Measurements from ENCODE around the gene LAMC3.

The LAMC3 gene

GRCh38 chr9:130979591-130980385 lies 29.2 kb upstream of the LAMC3 start:
- no peak for DNase-seq

- DNase-seq: no peak
These were observed 28.4 kb upstream of the LAMC3 start for GRCh38 chr9:130980526-130980925.

- DNase-seq: no peak
These were observed 27.8 kb upstream of the LAMC3 start for GRCh38 chr9:130981002-130981755.

GRCh38 chr9:130981756-130982137 lies 27.2 kb upstream of the LAMC3 start:
- no peak for DNase-seq

DNA sequence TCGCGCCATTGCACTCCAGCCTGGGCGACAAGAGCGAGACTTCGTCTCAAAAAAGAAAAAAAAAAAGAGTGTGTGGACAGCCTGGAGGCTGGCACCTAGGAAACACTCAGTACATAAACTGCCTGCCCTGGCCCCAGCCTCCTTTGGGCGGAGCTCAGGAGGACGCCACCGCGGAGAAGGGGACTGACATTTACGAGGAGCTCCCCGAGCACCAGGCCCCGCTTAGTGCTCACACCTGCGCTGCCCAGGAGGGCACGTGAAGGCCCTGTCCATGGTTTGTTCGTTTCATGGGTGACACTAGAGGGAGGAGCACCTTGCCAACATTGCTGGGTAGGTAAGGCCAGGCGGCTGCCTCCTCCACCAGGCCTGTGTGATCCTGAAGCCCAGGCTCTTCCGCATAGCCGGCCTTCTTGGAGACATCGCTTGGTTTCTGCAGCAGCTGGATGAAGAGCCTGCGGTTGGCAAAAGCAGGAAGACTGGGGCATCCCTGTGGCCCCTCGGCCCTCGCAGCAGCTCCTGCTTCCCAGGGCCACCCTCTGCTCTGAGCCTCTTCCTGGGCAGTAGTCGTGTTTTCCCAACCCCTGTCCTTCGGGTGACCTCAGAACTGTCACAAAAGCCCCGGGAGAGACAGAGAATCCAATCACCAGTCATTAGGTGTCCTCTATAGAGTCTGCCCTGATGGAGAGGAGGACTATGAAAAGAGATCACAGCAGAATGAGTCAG lies 26.2 kb upstream of the LAMC3 start:
- DNase-seq: no peak

GRCh38 chr9:130983359-130983670 lies 25.7 kb upstream of the LAMC3 start:
- DNase-seq: no peak

DNA sequence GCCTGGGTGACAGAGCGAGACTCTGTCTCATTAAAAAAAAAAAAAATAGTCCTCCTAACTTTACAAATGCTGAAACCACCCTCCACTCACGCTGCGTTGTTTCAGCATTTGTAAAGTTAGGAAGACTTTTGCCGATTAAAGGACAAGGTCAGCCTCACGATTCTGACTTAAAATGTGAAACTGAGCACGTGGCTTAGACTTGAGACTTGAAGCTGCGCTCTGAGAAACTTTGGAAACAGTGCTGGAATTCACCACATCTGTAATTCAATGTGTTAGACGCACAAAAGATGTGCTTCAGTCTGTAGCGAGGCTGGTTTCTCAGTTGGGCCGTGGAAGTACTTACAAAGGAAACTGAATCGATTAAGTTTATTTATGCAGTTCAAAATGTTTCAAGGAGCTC lies 25.0 kb upstream of the LAMC3 start:
- no peak for DNase-seq

DNA sequence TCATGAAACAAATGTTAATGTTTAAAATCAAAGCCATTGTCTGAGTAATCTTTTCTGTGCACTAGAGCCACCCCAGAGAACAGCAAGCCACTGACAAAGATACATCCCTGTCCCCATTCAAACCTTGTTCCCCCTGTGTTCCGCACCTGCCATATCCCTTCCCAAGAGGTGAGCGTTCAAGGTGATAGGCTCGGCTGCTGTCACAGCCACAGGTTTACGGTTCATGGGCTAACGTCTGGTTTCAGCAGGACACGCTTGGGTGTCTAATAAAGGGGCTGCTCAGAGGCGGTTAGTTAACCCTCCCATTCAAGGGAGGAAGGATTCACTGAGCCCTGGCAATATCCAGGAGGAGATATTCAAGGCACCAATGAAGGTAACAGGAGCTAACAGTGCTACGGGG lies 24.5 kb upstream of the LAMC3 start:
- DNase-seq: no peak

DNA sequence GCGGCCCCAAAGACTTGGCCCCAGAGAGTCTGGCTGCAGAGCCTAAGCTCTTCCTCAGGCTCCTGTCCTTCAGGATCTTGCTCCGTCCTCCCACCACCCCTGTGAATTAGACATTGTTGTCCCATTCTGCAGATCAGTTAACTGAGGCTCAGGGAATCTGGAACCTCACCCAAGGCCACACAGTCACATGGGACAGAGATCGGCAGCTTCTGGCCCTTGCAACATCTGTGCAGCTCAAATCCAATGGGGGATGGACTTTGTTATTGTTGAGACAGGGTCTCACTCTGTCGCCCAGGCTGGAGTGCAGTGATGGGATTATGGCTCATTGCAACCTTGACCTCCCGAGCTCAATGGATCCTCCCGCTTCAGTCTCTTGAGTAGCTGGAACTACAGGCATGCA lies 23.9 kb upstream of the LAMC3 start:
- no peak for DNase-seq

DNA sequence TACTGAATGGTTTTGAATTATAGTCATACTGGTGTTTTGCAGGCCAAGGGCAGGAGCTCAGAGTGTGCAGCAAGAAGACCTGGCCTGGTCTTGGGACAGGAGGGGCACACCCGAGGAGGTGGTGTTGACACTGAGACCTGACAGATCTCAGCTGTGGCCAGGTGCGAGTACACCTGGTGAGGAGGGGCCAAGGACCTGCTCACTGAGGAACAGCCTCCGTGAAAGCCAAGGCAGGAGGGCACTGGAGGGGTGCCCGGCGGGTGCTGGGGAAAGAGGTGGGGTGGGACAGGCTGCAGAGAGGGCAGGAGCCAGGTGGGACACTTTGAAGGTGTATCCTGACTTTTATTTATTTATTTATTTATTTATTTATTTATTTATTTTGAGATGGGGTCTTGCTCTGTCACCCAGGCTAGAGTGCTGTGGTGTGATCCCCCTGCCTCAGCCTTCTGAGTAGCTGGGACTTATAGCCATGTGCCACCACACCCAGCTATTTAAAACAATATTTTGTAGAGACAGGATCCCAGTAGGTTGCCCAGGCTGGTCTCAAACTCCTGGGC lies 23.3 kb upstream of the LAMC3 start:
- DNase-seq: no peak

- DNase-seq: no peak
These were observed 22.5 kb upstream of the LAMC3 start for GRCh38 chr9:130986356-130986965.

GRCh38 chr9:130987054-130987453 lies 21.9 kb upstream of the LAMC3 start:
- no peak for DNase-seq

DNA sequence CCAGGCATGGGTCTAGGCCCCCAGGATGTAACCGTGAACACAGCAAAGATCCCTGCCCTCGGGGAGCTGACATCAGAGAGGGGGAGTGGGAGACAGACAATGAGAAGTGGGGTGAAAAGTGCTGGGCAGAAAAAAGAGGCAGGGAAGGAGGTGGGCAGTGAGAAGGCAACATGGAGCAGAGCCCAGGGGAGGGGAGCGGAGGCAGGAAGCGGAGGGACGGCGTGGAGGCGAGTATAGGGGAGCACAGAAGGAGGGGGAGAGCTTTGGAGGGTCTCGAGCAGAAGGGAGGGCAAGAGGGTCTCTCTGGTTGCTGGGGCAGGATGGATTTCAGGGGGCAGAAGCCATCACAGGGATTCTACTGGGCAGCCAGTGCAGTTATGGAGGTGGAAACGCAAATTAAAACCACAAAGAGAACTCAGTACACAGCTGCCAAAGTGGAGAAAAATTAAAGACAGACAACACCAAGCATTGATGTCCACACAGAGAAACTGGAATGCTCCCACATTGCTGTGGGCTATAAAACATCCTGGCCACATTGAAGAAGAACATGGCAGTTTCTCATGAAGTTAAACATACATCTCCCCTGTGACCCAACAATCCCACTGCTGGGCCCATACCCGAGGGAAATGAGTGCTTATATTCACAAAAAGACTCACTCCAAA lies 21.1 kb upstream of the LAMC3 start:
- DNase-seq: no peak

GRCh38 chr9:130988400-130988747 lies 20.6 kb upstream of the LAMC3 start:
- DNase-seq: no peak

- DNase-seq: no peak
These were observed 20.1 kb upstream of the LAMC3 start for GRCh38 chr9:130988905-130989304.

DNA sequence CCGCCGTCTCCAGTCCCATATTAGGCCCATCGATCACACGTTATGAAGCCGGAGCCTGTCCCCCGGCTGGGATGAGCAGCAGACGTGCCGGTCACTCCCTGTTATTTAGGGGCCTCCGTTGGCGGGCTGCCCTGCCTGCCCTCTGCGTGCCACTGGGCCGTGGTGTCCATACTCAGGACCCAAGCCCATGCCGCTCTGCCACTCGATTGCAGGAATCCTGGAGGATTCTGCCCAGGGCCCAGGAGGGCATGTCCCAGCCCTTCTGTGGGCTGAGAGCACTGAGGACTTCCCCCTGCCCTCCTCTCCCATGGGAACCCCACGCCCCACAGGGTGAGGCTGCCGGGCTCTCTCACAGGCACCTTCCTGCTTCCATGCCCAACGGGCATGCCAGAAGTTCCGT lies 19.6 kb upstream of the LAMC3 start:
- no peak for DNase-seq

DNA sequence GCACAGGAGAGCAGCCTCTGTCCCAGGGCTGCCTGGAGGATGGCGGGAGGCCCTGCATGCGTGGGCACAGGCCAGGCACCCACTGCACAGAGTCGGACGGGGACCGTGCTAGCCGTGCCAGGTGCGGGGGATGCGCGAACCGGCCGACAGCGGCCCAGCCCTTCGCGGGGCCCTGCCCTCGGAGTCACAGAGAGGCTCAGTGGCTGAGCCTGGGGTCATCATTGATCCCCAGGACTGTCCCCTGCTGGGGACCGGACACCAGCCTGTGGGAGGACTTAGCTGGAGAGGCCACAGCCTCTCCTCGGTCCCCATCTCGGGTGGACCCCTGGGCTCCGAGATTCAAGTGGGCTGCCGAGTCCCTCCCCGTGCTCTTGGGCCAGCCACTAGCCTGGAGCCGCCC lies 19.1 kb upstream of the LAMC3 start:
- DNase-seq: no peak

GRCh38 chr9:130990306-130990977 lies 18.5 kb upstream of the LAMC3 start:
- DNase-seq: no peak

GRCh38 chr9:130990978-130991777 lies 17.8 kb upstream of the LAMC3 start:
- DNase-seq: no peak

DNA sequence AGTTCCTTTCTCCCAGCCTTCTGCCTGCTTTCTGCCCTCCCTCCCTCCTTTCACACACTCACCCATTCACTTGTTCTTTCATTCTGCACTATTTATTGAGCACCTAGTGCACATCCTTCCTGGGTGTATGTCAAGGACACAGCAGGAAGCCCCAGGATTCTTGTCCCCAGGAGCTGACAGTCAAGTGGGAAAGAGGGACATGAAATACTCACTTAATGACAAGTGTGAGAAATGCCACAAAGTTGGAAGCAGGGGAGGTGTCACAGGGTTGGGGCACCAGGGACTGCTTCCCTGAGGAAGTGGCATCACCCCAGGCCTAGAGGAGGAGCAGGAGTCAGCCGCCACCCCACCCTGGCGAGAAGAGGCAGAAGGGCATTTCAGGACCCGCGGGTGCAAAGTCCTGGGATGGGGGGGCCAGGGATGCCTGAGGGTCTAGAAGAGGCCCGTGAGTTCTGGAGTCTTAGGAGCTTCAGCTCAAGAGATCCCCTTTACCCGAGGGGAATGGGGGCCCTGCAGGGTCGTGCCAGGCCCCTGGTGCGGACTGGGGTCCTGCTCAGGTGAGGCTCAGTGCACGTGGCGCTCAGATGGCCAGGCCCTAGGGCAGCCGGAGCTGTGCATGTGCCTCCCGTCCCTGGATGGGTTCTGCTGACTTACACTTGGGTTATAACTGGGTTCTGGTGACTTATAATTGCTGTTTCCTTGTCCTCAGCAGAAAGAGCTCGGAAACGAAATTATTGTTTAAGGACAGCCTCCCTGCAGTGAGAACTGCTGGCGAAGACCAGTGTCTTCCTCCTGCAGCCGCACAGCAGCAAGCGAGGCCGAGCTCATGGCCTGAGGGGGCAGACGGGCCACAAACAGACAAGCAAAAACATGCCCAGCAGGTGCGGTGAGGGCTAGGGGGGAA lies 16.9 kb upstream of the LAMC3 start:
- no peak for DNase-seq

Measured in hippocampal formation (tissue), 2 donors.